GM12878 (cell line): ENCODE results near the gene SLC2A8. TPM values are rescaled to one million over a fixed set of nuclear protein-coding genes. Genes with fewer than 3 reads are reported as not detected.
A peak's percentile ranks its signal among the peaks of the same experiment; 100 is the strongest.

Experiments used
- ATAC-seq: fragments of 200-7000 bp; cut with Tn5 transposase; 3 replicates; pipeline ENCODE4 v1.9.1; 2020; ENCODE audit warnings: mild to moderate bottlenecking, moderate library complexity
- BruUV-seq: library from RNA; stranded (reverse); fragments of 400-500 nt; replicated peaks from 2 replicates; lab custom pipeline; 2021; lab: Mats Ljungman, UMichigan
- CTCF ChIA-PET: fragments of 300-600 bp; sonication (Branson Sonifier 250); formaldehyde crosslinking; extraction: SDS; loops from one replicate; lab custom pipeline; 2021; ENCODE audit warnings: inconsistent platforms; lab: Yijun Ruan, JAX
- POLR2A ChIA-PET: fragments of 350-600 bp; formaldehyde crosslinking; extraction: SDS; loops from one replicate; lab custom pipeline; 2021; ENCODE audit warnings: inconsistent platforms; lab: Charles Lee
- RAD21 ChIA-PET: fragments of 300-600 bp; sonication (Branson Sonifier 250); formaldehyde crosslinking; loops from one replicate; lab custom pipeline; 2023; ENCODE audit warnings: antibody characterized with exemption; ENCODE audit not compliant: unreplicated experiment; lab: Charles Lee
- SMC1A ChIA-PET: fragments of 300-600 bp; sonication (Branson Sonifier 250); formaldehyde crosslinking; loops from one replicate; lab custom pipeline; 2023; ENCODE audit not compliant: unreplicated experiment, uncharacterized antibody; lab: Charles Lee
- DNase-seq: peaks from one replicate; pipeline ENCODE4 v3.0.0-alpha.2; 2011; ENCODE audit warnings: low read depth, low spot score
- FAIRE-seq: peaks from 3 replicates; lab custom pipeline; 2011; peaks lifted over from hg19 to GRCh38; lab: Jason Lieb, UNC
- H2AFZ ChIP-seq: 2 replicates; pipeline ENCODE4 v1.6.0; 2011; ENCODE audit warnings: low read depth, low read length, control low read depth; ENCODE audit not compliant: control insufficient read depth
- H3K27ac ChIP-seq: 2 replicates; pipeline ENCODE4 v1.5.1; 2011; ENCODE audit warnings: control low read depth; ENCODE audit not compliant: control insufficient read depth, insufficient read depth
- H3K27me3 ChIP-seq, 2 experiments: replicated peaks in 1 of 2; 2 replicates each; pipeline versions ENCODE4 v1.6.0 to v1.6.1; 2011; ENCODE audit warnings: low read length in 1 of 2; ENCODE audit not compliant: control insufficient read depth in 2 of 2, insufficient read depth in 2 of 2
- H3K36me3 ChIP-seq, 2 experiments: 2 replicates each; pipeline ENCODE4 v1.5.1; 2011; ENCODE audit warnings: low read length in 1 of 2; ENCODE audit not compliant: control insufficient read depth in 2 of 2, insufficient read depth in 2 of 2
- H3K4me1 ChIP-seq: 2 replicates; pipeline ENCODE4 v1.6.1; 2011; ENCODE audit warnings: mild to moderate bottlenecking, low read length, moderate library complexity, mixed read lengths; ENCODE audit not compliant: control insufficient read depth, insufficient read depth
- H3K4me2 ChIP-seq: 2 replicates; pipeline ENCODE4 v1.6.0; 2011; ENCODE audit warnings: control low read depth; ENCODE audit not compliant: control insufficient read depth, insufficient read depth
- H3K4me3 ChIP-seq: fragments of 200-600 bp; sonication (generic); 2 replicates; pipeline ENCODE4 v1.5.1; 2016
- H3K79me2 ChIP-seq: 2 replicates; pipeline ENCODE4 v1.6.0; 2011; ENCODE audit warnings: low read length; ENCODE audit not compliant: control insufficient read depth, insufficient read depth
- H3K9ac ChIP-seq: 2 replicates; pipeline ENCODE4 v1.8.0; 2011; ENCODE audit warnings: low read length, control low read depth, mixed read lengths; ENCODE audit not compliant: control insufficient read depth, insufficient read depth
- H3K9me3 ChIP-seq: replicated peaks from 3 replicates; pipeline ENCODE4 v1.5.1; 2011; ENCODE audit warnings: mild to moderate bottlenecking, low read length; ENCODE audit not compliant: control insufficient read depth, insufficient read depth
- H4K20me1 ChIP-seq: 2 replicates; pipeline ENCODE4 v1.6.0; 2011; ENCODE audit not compliant: control insufficient read depth, insufficient read depth
- CHD1 ChIP-seq: IDR thresholded peaks from 2 replicates; pipeline ENCODE4 v1.6.1; 2012; ENCODE audit warnings: low read depth, low read length, improper control_type of control experiment
- EZH2 ChIP-seq: IDR thresholded peaks from 2 replicates; pipeline ENCODE4 v1.6.1; 2012; ENCODE audit warnings: low read depth, mild to moderate bottlenecking, control low read depth, inconsistent platforms, low read length, borderline replicate concordance; ENCODE audit not compliant: control insufficient read depth
- MXI1 ChIP-seq: fragments of 150-350 bp; IDR thresholded peaks from 2 replicates; pipeline ENCODE4 v1.6.1; 2011; ENCODE audit warnings: low read depth, mild to moderate bottlenecking, inconsistent platforms, low read length, improper control_type of control experiment
- NR2C1 ChIP-seq: fragments of 450-650 bp; IDR thresholded peaks from 2 replicates; pipeline ENCODE4 v1.6.1; 2017; ENCODE audit warnings: antibody characterized with exemption, mild to moderate bottlenecking, moderate library complexity
- POLR2A ChIP-seq: IDR thresholded peaks from 2 replicates; pipeline ENCODE4 v1.6.1; 2011; ENCODE audit warnings: low read depth, mild to moderate bottlenecking, low read length
- POLR2AphosphoS5 ChIP-seq: IDR thresholded peaks from 2 replicates; pipeline ENCODE4 v1.6.1; 2011; ENCODE audit warnings: mild to moderate bottlenecking, low read length, inconsistent platforms
- RAD51 ChIP-seq: fragments of 450-650 bp; IDR thresholded peaks from 2 replicates; pipeline ENCODE4 v1.6.1; 2016; ENCODE audit warnings: moderate library complexity, mild to moderate bottlenecking, inconsistent platforms
- RELA ChIP-seq: fragments of 450-650 bp; IDR thresholded peaks from 2 replicates; pipeline ENCODE4 v1.8.0; 2014; ENCODE audit warnings: borderline replicate concordance; ENCODE audit not compliant: partially characterized antibody
- SMAD5 ChIP-seq: IDR thresholded peaks from 2 replicates; pipeline ENCODE4 v1.6.1; 2016; ENCODE audit warnings: antibody characterized with exemption, low read depth
- TBL1XR1 ChIP-seq: IDR thresholded peaks from 2 replicates; pipeline ENCODE4 v1.6.1; 2012; ENCODE audit warnings: low read depth, low read length, improper control_type of control experiment
- TCF12 ChIP-seq: IDR thresholded peaks from 2 replicates; pipeline ENCODE4 v1.6.1; 2011; ENCODE audit warnings: low read depth, mild to moderate bottlenecking, low read length
- YY1 ChIP-seq: IDR thresholded peaks from 2 replicates; pipeline ENCODE4 v1.6.1; 2011; ENCODE audit warnings: low read depth, mild to moderate bottlenecking, low read length
- ZNF622 ChIP-seq: fragments of 450-650 bp; IDR thresholded peaks from 2 replicates; pipeline ENCODE4 v1.6.1; 2017; ENCODE audit warnings: mild to moderate bottlenecking, inconsistent platforms
- WGBS: methylation state at CpG from one replicate; pipeline ENCODE4 v1.1.6; 2016; ENCODE audit warnings: low lambda C conversion rate; ENCODE audit not compliant: insufficient replicate concordance, insufficient coverage; ENCODE audit errors: missing lambda C conversion rate; 5-methylcytosine and 5-hydroxymethylcytosine counted together
- in situ Hi-C: fragments of 300-500 bp; cut with MboI; formaldehyde crosslinking; loops from 9 replicates; pipeline ENCODE4 v1.14.3; 2018; ENCODE audit warnings: mixed read lengths
- intact Hi-C: fragments of 100-400 bp; cut with micrococcal nuclease; formaldehyde crosslinking; loops from one replicate; pipeline ENCODE4 v1.14.2; 2022; ENCODE audit not compliant: unreplicated experiment
- polyA plus RNA-seq, 11 experiments: library from polyadenylated mRNA; depleted of rRNA in 4 of 11; unstranded in 6 of 11; stranded (reverse) in 5 of 11; fragments of >200 nt; fragmentation: Nextera tagmentation in 4 of 11; fragmentation: Illumina TruSeq in 1 of 11; extraction: Ambion mirVana in 4 of 11; extraction: Trizol in 1 of 11; gene quantifications; 1 replicate in 1 of 11; 2 replicates in 10 of 11; pipeline versions ENCODE4 v1.2.1 to v1.2.3, GENCODE V29; 2011 to 2016; ENCODE audit warnings: inconsistent platforms in 2 of 11, missing spikeins in 2 of 11, low read depth in 1 of 11
- total RNA-seq, 4 experiments: library from RNA; depleted of rRNA in 3 of 4; stranded (reverse); fragments of >200 nt in 3 of 4; fragmentation: Illumina TruSeq in 1 of 4; extraction: Trizol in 1 of 4; gene quantifications; 2 replicates each; pipeline versions ENCODE4 v1.2.1 to v1.2.3, GENCODE V29; 2013 to 2021
- TF ChIP-seq, protein P1 (sequence below): fragments of 450-650 bp; IDR thresholded peaks from 2 replicates; pipeline ENCODE4 v1.6.1; 2017; ENCODE audit warnings: mild to moderate bottlenecking

Gene SLC2A8
- total and polyA plus RNA-seq, 10 of the 15 experiments (the other 5 are each of a cell fraction or from before 2014, with no cell fraction given) = 0.31 to 22.7 (median 10.0) TPM

DNA sequence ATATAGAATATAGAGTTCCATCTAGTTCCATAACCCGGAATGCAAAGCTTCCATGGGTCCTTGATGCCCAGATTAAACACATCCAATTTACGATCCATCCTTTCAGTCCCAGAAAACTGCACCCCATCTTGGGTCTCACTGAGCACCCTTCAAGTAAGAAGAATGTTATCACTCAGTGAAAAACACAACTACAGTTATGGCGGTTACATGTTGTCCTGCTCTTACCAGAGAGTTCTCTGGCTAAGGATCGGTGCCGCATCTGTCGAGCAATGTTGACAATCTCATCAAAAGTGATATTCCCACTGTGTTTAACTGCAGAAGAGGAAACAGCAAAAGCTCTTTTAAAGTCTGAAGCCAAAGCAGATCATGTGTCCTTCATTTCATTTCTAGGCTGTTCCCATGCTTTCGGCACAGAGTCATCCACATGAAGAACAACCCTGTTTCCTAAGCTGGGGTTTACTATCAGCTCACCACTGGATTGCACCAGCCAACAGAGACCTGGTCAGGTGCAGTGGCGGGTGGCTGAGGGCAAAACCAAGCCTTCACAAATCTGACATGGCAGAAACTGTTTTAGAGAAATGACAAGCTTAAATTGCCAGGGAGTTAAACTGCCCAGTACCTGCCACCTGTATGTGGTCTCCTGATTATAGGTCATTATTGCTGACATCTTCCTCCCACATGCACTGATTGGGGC lies 51.3 kb downstream of the SLC2A8 start:
- CTCF ChIA-PET = interaction anchor here (1.6 kb wide), 1 partner anchor 33 kb away, joined by 3 read pairs; no protein-coding TSS in a partner anchor
- ATAC-seq = no peak
- H3K4me3 ChIP-seq = peak overlapping the region; percentile 93

DNA sequence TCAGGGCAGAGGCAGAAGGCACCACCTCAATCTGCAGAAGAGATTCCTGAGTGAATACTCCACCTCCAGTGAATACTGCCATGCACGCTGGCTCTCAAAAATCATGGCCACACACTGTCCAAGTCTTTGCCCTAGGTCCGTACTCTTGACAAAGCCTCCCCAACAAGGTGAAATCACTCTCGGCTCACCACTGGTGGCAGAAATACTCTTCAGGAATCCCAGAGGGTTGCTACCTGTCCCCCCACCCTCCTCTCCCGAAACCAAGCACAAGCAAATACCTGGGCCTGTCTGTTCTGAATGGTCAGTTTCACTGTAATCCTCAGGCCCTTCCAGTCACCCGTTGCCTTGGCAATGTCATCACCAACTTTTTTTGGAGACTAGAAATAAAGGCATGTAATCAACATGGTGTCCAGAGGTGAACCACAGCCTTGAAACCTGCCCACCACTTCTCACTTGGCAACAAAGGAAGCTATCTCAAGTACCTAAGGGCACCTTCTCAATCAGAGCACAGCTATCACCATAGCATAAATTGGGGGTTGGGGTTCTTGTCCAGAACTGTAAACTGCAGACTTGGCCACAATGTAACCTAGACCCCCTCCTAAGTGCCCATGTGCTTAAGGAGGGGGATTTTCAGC lies 52.5 kb downstream of the SLC2A8 start:
- peak overlapping the region; percentile 95 for H3K9ac ChIP-seq
- no peaks in the 10 kb centered on the region for H3K4me1 ChIP-seq
- 0% methylated on average over 5 of the region's 5 CpGs for WGBS
- in situ Hi-C loops = no loop called here
- BruUV-seq = no TSS peak
- peaks cover 5% of the 10 kb centered on the region; the same call in 2 of the 3 replicates for H3K9me3 ChIP-seq
- intact Hi-C loops = no loop called here
- POLR2A ChIA-PET = interaction anchor here (0.5 to 3.7 kb wide), 5 partner anchors 22 to 403 kb away, joined by 3 to 26 read pairs (median 3); partner anchors contain the start of genes SLC2A8 and ZNF79
- no peak for FAIRE-seq
- CTCF ChIA-PET = interaction anchor here (0.8 to 2.2 kb wide), 5 partner anchors 140 to 509 kb away, joined by 3 to 7 read pairs (median 5); partner anchors contain the start of gene TOR2A
- H3K36me3 ChIP-seq = peaks cover 18 to 49% of the 10 kb centered on the region in 2 experiments
- peaks cover 11% of the 10 kb centered on the region for H4K20me1 ChIP-seq
- H3K27ac ChIP-seq = 0 out of 2 replicates have a peak overlapping the region, but pooled peaks have one; percentile 11
- ATAC-seq = no peak
- no peak for DNase-seq
- no peak overlapping the region for H2AFZ ChIP-seq
- H3K4me2 ChIP-seq = peak overlapping the region; percentile 38
- H3K79me2 ChIP-seq = peaks cover 49% of the 10 kb centered on the region
- RAD21 ChIA-PET = interaction anchor here (1.2 kb wide), 1 partner anchor 53 kb away, joined by 4 read pairs; no protein-coding TSS in a partner anchor
- peak overlapping the region; percentile 93 for H3K4me3 ChIP-seq
- no peaks in the 10 kb centered on the region for H3K27me3 ChIP-seq
- SMC1A ChIA-PET = interaction anchor here (1.1 to 1.4 kb wide), 2 partner anchors 31 to 235 kb away, joined by 3 to 6 read pairs; no protein-coding TSS in a partner anchor
- no peak for TF ChIP-seq RAD51
- TF ChIP-seq RELA = no peak
- 0 out of 2 replicates have a peak, but pooled peaks have one; percentile 23 for TF ChIP-seq YY1
- no peak for TF ChIP-seq MXI1
- TF ChIP-seq, protein P1, sequence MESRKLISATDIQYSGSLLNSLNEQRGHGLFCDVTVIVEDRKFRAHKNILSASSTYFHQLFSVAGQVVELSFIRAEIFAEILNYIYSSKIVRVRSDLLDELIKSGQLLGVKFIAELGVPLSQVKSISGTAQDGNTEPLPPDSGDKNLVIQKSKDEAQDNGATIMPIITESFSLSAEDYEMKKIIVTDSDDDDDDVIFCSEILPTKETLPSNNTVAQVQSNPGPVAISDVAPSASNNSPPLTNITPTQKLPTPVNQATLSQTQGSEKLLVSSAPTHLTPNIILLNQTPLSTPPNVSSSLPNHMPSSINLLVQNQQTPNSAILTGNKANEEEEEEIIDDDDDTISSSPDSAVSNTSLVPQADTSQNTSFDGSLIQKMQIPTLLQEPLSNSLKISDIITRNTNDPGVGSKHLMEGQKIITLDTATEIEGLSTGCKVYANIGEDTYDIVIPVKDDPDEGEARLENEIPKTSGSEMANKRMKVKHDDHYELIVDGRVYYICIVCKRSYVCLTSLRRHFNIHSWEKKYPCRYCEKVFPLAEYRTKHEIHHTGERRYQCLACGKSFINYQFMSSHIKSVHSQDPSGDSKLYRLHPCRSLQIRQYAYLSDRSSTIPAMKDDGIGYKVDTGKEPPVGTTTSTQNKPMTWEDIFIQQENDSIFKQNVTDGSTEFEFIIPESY = no peak
- no peak for TF ChIP-seq NR2C1
- TF ChIP-seq ZNF622 = no peak
- TF ChIP-seq POLR2AphosphoS5 = peak; percentile 5; the same call in 1 of the 2 replicates
- TF ChIP-seq TCF12 = no peak
- no peak for TF ChIP-seq CHD1
- TF ChIP-seq EZH2 = no peak

More for the DNA sequence above, 51.3 kb downstream of the SLC2A8 start:
- Histone ChIP-seq H3K9me3 (peaks cover 11% of the 10 kb centered on the region), H3K4me1 (no peaks in the 10 kb centered on the region), H3K36me3 (peaks cover 20 to 56% of the 10 kb centered on the region in 2 experiments), H4K20me1 (peaks cover 11% of the 10 kb centered on the region), H3K79me2 (peaks cover 49% of the 10 kb centered on the region), H2AFZ (no peak overlapping the region), H3K27me3 (no peaks in the 10 kb centered on the region), H3K27ac (no peak overlapping the region), H3K9ac (peak overlapping the region; percentile 95), H3K4me2 (peak overlapping the region; percentile 38)
- ChIA-PET POLR2A (interaction anchor here (0.5 to 0.7 kb wide), 3 partner anchors 11 to 384 kb away, joined by 3 to 8 read pairs (median 3); no protein-coding TSS in a partner anchor), RAD21 (interaction anchor here (1.1 kb wide), 1 partner anchor 25 kb away, joined by 3 read pairs; no protein-coding TSS in a partner anchor), SMC1A (interaction anchor here (0.6 to 1.5 kb wide), 5 partner anchors 15 to 137 kb away, joined by 3 read pairs; partner anchors contain the start of gene ZNF79)
- in situ Hi-C loops = no loop called here
- TF ChIP-seq POLR2A (0 out of 2 replicates have a peak, but pooled peaks have one; percentile 22), SMAD5 (peak; percentile 66; the same call in 1 of the 2 replicates), POLR2AphosphoS5 (peak; percentile 47; the same call in 1 of the 2 replicates), TBL1XR1 (no peak)
- 78% methylated on average over 8 of the region's 8 CpGs for WGBS
- no TSS peak for BruUV-seq
- intact Hi-C loops = no loop called here
- DNase-seq (no peak), FAIRE-seq (no peak)
